Measurements from ENCODE around the gene MPHOSPH9.

DNA sequence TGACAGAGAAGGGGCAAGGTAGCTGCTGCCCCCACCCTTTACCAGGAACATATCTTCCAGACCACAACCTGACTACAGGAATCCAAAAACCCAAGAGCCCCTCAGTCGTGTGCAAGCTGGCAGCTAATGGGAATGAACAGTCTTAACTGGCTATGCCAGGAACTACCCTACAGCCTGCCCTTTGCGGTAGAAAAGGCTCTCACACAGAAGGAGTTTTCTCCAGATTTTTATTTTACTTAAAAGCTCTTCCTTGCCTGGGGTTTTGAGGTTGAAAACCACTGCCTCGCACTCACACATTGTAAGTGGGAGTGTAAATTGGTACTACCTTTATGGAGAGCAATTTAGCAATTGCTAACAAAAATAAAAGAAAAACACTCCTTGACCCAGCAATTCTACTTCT, 110.3 kb downstream of the MPHOSPH9 start:
- TF ChIP-seq, protein P1, sequence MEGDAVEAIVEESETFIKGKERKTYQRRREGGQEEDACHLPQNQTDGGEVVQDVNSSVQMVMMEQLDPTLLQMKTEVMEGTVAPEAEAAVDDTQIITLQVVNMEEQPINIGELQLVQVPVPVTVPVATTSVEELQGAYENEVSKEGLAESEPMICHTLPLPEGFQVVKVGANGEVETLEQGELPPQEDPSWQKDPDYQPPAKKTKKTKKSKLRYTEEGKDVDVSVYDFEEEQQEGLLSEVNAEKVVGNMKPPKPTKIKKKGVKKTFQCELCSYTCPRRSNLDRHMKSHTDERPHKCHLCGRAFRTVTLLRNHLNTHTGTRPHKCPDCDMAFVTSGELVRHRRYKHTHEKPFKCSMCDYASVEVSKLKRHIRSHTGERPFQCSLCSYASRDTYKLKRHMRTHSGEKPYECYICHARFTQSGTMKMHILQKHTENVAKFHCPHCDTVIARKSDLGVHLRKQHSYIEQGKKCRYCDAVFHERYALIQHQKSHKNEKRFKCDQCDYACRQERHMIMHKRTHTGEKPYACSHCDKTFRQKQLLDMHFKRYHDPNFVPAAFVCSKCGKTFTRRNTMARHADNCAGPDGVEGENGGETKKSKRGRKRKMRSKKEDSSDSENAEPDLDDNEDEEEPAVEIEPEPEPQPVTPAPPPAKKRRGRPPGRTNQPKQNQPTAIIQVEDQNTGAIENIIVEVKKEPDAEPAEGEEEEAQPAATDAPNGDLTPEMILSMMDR (IDR thresholded peaks at IDR 0.05): no peak
- no peak for TF ChIP-seq POLR2A (IDR thresholded peaks at IDR 0.05)

All from lower leg skin (tissue), 3 donors.